Measurements from ENCODE around the gene TNFRSF1A. TPM values are rescaled to one million over a fixed set of nuclear protein-coding genes. Genes with fewer than 3 reads are reported as not detected.

The TNFRSF1A gene
- total RNA-seq, 2 experiments from 2014 or later = 16.3 to 19.2 TPM

DNA sequence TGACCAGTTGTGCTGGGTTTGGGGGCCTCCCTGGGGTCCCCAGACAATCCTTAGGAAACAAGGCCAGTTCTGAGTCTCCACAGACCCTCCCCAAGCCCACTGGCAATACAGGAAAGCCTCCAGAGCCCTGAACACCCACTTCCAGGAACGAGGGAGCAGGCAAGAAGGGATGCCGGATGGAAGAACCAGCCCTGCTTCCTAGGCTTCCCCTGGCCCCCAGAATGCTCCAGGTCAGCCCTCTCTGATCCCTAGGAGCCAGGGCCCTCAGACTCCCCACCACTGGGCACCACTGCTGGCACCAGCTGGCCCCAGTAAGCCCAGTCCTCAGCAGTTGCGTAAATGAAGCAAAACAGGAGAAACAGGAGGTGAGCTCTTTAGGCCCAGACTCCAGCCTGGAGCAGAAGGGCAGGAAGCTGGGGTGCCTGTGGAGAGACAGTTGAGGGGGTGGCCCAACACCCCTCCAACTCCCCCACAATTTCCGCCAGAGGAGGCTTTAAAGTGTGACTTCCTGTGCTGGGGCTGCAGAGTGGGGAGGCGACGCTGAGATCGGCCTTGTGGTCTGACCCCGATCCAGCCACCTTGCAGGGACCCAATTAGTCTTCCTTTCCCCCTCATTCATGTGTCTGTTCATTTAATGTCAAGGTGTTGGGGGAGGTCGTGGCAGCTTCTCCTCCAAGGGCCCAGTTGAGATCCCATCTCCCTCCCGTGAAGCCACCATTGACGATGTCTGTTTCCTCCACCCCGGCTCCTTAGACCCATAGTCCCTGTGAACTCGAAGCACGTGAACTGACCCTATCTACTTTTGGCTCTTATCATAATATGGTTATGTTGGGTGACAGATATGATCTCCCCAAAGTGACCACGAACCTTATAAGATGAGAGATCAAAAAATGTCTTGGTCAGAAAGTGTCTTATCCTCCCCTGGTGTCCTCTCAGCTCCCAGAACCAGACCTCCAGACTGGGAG, 4.7 kb downstream of the TNFRSF1A start:
- no peak overlapping the region for H3K4me3 Mint-ChIP-seq
- H3K27me3 Mint-ChIP-seq = no peaks in the 10 kb centered on the region
- peaks cover 5% of the 10 kb centered on the region for H3K4me1 Mint-ChIP-seq (ENCODE audit: low read depth)
- Histone ChIP-seq H3K27me3 (ENCODE audit: control insufficient read depth in 1 of 2, insufficient read depth in 2 of 2, low read length in 2 of 2) (no peaks in the 10 kb centered on the region), H3K9me3 (ENCODE audit: control insufficient read depth in 1 of 2, insufficient read depth in 1 of 2, low read length in 2 of 2) (no peaks in the 10 kb centered on the region), H3K36me3 (ENCODE audit: insufficient read depth, low read length) (peaks cover 29% of the 10 kb centered on the region), H3K27ac (ENCODE audit: low read depth in 1 of 2, low read length in 2 of 2) (peak overlapping the region; percentile 80 to 90), H3K4me3 (ENCODE audit: low read length) (peak overlapping the region; percentile 100), H3K4me1 (ENCODE audit: insufficient read depth, low read length) (peaks cover 87% of the 10 kb centered on the region)
- no peak overlapping the region for H3K27ac Mint-ChIP-seq
- DNase-seq (peak; percentile 16 to 90 (median 56)), ATAC-seq (ENCODE audit: poor library complexity) (peak; percentile 33)
- intact Hi-C loops (cut with DNase I, micrococcal nuclease) = loop anchor here (2.0 kb wide), 2 partner anchors 14 to 86 kb away; no protein-coding TSS in a partner anchor
- CTCF ChIA-PET = interaction anchor here (0.6 to 2.6 kb wide), 8 partner anchors 11 to 221 kb away, joined by 3 to 19 read pairs (median 6); no protein-coding TSS in a partner anchor
- no peaks in the 10 kb centered on the region for H3K9me3 Mint-ChIP-seq
- TF ChIP-seq, protein P1, sequence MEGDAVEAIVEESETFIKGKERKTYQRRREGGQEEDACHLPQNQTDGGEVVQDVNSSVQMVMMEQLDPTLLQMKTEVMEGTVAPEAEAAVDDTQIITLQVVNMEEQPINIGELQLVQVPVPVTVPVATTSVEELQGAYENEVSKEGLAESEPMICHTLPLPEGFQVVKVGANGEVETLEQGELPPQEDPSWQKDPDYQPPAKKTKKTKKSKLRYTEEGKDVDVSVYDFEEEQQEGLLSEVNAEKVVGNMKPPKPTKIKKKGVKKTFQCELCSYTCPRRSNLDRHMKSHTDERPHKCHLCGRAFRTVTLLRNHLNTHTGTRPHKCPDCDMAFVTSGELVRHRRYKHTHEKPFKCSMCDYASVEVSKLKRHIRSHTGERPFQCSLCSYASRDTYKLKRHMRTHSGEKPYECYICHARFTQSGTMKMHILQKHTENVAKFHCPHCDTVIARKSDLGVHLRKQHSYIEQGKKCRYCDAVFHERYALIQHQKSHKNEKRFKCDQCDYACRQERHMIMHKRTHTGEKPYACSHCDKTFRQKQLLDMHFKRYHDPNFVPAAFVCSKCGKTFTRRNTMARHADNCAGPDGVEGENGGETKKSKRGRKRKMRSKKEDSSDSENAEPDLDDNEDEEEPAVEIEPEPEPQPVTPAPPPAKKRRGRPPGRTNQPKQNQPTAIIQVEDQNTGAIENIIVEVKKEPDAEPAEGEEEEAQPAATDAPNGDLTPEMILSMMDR (IDR thresholded peaks at IDR 0.05) = no peak
- peaks cover 41% of the 10 kb centered on the region for H3K36me3 Mint-ChIP-seq (ENCODE audit: low read depth)
- POLR2A ChIA-PET = interaction anchor here (0.7 to 6.3 kb wide), 23 partner anchors 9 to 199 kb away, joined by 3 to 58 read pairs (median 5); partner anchors contain the start of genes MRPL51, TAPBPL and VAMP1

DNA sequence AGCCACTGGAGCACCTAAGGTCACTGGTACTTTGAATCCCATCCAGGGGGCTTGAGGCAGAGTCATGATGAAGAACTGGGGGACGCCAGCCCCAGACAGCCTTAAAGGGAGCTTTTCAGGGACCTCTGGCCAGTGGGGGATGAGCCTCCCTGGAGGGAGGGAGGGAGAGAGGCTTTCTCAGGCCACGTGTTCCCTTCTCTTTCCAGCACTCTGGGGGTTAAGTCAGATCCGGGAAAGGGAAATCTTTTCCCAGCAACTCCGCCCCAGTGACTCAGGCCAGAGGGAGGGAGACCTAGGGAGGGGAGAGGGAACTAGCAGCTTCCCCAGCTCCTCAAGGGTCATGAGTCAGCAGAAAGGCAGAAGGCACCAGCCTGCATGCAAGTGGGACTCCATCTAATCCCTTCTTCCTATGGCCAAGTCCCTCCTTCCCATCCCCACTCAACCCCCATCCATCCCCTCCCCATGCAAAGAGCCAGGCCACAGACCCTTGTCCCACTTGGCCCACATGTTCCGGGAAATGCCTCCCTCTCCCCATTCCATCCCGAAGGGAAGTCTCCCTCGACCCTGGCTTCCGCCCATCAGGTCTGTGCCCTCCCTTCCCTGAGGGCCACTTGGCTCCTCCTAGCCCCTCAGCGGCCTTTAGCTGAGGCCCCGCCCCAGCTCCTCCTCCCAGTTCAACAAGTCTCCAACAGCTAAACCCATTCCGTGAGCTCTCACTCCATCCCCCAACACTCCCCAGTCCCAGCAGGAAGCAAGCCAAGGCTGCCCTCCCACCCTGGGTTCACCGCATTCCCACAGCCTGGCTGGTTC, 5.6 kb downstream of the TNFRSF1A start:
- Histone ChIP-seq H3K36me3 (ENCODE audit: insufficient read depth, low read length) (peaks cover 38% of the 10 kb centered on the region), H3K4me1 (ENCODE audit: insufficient read depth, low read length) (peaks cover 85% of the 10 kb centered on the region), H3K4me3 (ENCODE audit: low read length) (peak overlapping the region; percentile 100), H3K9me3 (ENCODE audit: control insufficient read depth in 1 of 2, insufficient read depth in 1 of 2, low read length in 2 of 2) (no peaks in the 10 kb centered on the region), H3K27me3 (ENCODE audit: control insufficient read depth in 1 of 2, insufficient read depth in 2 of 2, low read length in 2 of 2) (no peaks in the 10 kb centered on the region), H3K27ac (ENCODE audit: low read depth in 1 of 2, low read length in 2 of 2) (peak overlapping the region; percentile 80 to 90)
- ChIA-PET CTCF (interaction anchor here (0.5 to 4.2 kb wide), 14 partner anchors 10 to 221 kb away, joined by 3 to 30 read pairs (median 5); partner anchors contain the start of gene LTBR), POLR2A (interaction anchor here (0.6 to 6.3 kb wide), 25 partner anchors 9 to 353 kb away, joined by 3 to 58 read pairs (median 5); partner anchors contain the start of genes TAPBPL, VAMP1 and ZNF384)
- TF ChIP-seq, protein P1 (IDR thresholded peaks at IDR 0.05) = no peak
- no peak overlapping the region for H3K27ac Mint-ChIP-seq
- DNase-seq (peak in 8 of 14 experiments; percentile 17 to 76 (median 46)), ATAC-seq (ENCODE audit: poor library complexity) (peak; percentile 19)
- intact Hi-C loops (cut with DNase I, micrococcal nuclease) = loop anchor here (2.0 kb wide), 2 partner anchors 13 to 87 kb away; no protein-coding TSS in a partner anchor
- no peaks in the 10 kb centered on the region for H3K9me3 Mint-ChIP-seq
- peaks cover 43% of the 10 kb centered on the region for H3K36me3 Mint-ChIP-seq (ENCODE audit: low read depth)
- H3K4me3 Mint-ChIP-seq = no peak overlapping the region
- H3K27me3 Mint-ChIP-seq = no peaks in the 10 kb centered on the region
- peaks cover 2% of the 10 kb centered on the region for H3K4me1 Mint-ChIP-seq (ENCODE audit: low read depth)
